Left ventricle myocardium superior (tissue), 1 donor: ENCODE measurements around the gene MXRA5. TPM values are rescaled to one million over a fixed set of nuclear protein-coding genes. Genes with fewer than 3 reads are reported as not detected.
"Not testable (repeated sequence)": the region's sequence is repeated elsewhere in the genome, so short reads cannot be mapped to it uniquely, and the experiment has no call there.

ENCODE experiments used
- ATAC-seq: fragments of 200-7000 bp; cut with Tn5 transposase; one replicate; pipeline ENCODE4 v1.9.1; 2020; ENCODE audit warnings: mild to moderate bottlenecking, moderate library complexity
- DNase-seq: peaks from one replicate; pipeline ENCODE4 v3.0.0-alpha.2; 2020
- intact Hi-C: fragments of 100-400 bp; cut with micrococcal nuclease; formaldehyde crosslinking; loops from one replicate; pipeline ENCODE4 v1.11.0; 2022
- long read RNA-seq: library from polyadenylated mRNA; unstranded; transcript quantifications from one replicate; pipeline ENCODE4 v2.0.0, GENCODE V29; 2021
- total RNA-seq: library from RNA; stranded (reverse); fragmentation: NEBNext Ultra II Directional; extraction: Animal tissue kit (Norgen Biotek cat#: 25700); gene quantifications from one replicate; pipeline ENCODE4 v1.2.1, GENCODE V29; 2021
- donor health status: DM: no; HTN: yes; CAD: no; lungs with severe emphysema.

The MXRA5 gene, protein sequence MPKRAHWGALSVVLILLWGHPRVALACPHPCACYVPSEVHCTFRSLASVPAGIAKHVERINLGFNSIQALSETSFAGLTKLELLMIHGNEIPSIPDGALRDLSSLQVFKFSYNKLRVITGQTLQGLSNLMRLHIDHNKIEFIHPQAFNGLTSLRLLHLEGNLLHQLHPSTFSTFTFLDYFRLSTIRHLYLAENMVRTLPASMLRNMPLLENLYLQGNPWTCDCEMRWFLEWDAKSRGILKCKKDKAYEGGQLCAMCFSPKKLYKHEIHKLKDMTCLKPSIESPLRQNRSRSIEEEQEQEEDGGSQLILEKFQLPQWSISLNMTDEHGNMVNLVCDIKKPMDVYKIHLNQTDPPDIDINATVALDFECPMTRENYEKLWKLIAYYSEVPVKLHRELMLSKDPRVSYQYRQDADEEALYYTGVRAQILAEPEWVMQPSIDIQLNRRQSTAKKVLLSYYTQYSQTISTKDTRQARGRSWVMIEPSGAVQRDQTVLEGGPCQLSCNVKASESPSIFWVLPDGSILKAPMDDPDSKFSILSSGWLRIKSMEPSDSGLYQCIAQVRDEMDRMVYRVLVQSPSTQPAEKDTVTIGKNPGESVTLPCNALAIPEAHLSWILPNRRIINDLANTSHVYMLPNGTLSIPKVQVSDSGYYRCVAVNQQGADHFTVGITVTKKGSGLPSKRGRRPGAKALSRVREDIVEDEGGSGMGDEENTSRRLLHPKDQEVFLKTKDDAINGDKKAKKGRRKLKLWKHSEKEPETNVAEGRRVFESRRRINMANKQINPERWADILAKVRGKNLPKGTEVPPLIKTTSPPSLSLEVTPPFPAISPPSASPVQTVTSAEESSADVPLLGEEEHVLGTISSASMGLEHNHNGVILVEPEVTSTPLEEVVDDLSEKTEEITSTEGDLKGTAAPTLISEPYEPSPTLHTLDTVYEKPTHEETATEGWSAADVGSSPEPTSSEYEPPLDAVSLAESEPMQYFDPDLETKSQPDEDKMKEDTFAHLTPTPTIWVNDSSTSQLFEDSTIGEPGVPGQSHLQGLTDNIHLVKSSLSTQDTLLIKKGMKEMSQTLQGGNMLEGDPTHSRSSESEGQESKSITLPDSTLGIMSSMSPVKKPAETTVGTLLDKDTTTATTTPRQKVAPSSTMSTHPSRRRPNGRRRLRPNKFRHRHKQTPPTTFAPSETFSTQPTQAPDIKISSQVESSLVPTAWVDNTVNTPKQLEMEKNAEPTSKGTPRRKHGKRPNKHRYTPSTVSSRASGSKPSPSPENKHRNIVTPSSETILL (N-terminal part only)
- 1.7 TPM for total RNA-seq
- long read RNA-seq, partial matches to known transcripts: 1 of 2 reads
- long read RNA-seq, other reads (novel, unspliced or antisense): 1 of 2 reads

DNA sequence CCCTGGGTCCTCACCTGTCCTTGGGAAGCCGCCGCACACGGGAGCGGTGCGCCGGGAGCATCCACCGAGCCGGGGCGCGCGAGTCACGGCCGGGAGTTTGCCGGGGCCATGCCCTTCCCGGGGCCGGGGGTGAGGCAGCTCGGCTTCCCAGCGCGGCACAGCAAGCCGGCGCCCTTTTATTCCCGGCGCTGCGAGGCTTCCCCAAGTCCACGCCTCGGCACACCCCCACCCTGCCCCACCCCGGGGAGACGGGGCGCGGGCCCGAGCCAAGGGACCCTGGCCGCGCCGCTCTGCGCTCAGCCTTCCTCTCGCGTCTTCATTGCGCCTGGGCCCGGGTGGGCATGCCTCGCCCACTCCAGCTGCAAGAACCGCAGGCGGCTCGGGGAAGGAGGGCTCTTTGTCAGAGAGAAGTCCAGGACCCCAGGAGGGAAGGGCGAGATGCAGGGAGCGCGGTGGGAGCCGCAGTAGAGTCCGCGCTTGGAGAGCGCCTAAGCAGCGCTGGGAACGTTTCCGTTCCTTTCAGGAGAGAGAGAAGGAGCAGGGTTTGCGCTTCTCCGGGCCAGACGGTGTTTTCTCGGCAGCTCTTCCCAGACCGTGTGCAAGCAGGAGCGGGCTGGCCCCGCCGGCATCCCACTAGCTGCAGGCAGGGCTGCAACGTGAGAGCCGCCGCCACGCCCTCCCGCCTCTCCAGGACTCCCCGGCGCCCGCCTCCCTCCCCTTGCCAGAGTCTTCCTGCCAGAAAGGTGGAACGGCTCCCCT, at the start of gene MXRA5:
Gene MXRA5, minus strand, starts transcription at position 152 of the 759 bp plus-strand sequence. CDS start 2,819 bp downstream, outside the sequence.
- intact Hi-C loops: no loop called here
- peak; percentile 39 for ATAC-seq
- peak; percentile 33 for DNase-seq

DNA sequence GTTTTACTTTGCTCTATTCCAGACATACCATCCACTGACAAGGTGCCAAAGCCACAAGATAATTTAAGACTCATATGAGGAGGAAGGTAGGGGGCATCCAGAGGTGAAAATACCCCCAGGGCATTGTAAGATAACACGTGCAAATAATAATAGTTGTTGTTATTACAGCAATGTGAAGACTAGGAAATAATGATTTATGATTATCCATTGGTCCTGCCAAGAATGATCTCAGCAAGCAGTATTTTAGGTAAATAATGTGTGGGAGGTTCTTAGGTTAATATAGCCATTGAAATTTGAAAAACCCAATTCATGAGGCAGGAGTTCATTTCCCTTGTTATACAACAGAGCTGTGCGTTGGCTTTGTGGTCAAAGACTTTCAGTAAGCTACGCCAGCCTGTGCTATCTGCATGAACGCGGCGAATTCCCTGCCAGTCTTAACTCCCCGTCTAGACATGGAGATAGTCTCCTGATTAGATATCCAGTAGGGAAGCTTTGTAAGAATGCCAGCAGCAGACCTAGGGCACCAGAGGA, 47.2 kb upstream of the MXRA5 start:
- DNase-seq (no peak), ATAC-seq (no peak)
- intact Hi-C loops: no loop called here

DNA sequence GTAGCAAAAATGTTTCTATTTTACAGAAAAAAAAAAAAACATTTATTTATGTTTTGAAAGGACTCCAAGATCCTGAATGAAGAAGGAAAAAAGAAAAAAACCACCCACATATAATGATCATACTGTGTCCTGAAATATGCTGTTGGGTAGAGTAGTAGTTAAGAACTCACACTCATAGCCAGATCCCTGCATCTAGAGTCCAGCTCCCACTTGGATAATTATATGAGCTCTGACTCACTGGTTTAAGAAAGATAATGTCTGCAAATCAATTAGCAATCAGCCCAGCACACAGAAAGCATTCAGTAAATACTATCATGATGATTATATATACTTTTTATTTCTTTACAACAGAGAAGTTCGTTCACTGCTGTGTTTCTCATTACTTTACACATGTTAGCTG, 46.7 kb upstream of the MXRA5 start:
- ATAC-seq (no peak), DNase-seq (no peak)
- intact Hi-C loops: no loop called here

DNA sequence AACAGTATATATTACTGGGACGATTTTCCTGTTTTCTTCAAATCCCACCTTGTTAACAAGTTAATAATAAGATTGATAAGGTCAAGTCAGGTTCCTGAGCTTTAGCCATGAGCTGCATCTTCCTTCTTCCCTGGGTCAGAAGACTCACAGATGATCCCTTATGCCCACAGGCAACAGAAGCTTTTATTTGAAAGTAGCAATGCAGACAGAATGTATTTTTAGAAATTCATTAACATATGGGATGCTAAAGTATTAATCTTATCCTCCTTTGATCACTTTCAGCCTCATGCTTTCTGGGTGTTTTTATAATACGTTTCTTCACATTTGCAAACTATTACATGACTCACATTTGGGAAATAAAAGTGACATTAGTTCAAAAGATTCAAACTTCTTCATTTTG, 42.0 kb upstream of the MXRA5 start:
- intact Hi-C loops: no loop called here
- ATAC-seq: no peak
- no peak for DNase-seq

DNA sequence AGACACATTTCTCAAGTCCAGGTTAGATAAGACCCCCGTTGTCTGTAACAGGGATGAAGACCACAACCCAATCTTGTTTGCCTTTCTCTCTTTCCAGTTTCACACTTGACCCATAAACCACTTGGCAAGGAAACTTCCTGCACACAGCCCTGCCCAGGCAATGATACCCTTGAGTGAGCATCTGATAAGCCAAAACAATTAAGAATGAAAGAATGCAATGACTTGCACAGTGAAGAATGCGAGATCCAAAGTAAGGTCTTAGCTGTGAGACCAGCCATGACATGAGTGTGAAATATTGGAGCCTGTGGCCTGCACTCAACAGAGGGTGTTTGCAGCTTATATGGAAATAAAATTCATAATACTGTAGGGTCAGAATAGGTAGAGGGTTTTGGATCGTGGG, 37.9 kb upstream of the MXRA5 start:
- DNase-seq (no peak), ATAC-seq (no peak)
- intact Hi-C loops: no loop called here

DNA sequence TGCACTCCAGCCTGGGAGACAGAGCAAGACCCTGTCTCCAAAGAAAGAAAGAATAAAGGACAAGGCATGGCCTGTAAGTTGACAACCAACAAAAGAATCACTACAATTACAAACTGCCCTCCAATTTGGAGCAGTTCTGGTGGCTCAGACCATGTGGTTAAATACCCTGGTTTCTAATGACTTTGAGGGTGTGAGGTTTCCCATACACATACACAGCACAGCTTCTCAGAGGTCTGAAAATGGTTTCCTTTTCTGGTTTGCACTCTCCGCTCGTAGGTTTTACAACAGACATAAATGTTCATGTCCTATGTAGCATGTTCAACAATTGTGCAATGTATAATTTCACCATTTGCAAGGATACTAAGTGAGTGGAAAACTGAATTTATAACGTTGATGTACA, 34.2 kb upstream of the MXRA5 start:
- DNase-seq (no peak), ATAC-seq (no peak)
- intact Hi-C loops: no loop called here

DNA sequence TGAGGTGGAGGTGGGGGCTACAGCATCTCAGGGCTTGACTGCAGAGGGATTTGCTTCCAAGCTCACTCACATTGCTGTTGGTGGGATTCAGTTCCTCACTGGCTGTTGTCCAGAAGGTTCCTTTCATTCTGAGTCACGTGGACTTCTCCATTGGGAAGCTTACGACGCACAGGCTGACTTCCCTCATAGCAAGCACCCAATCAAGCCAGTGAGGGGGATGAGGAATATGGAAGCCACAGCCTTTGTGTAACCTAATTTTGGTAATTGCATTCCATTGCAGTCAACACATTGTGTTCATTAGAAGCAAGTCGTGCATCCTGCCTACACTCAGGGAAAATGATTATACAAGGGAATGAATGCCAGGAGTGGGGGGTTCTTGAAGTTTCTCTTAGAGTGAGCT, 32.7 kb upstream of the MXRA5 start:
- ATAC-seq: no peak
- DNase-seq: no peak
- intact Hi-C loops: no loop called here

DNA sequence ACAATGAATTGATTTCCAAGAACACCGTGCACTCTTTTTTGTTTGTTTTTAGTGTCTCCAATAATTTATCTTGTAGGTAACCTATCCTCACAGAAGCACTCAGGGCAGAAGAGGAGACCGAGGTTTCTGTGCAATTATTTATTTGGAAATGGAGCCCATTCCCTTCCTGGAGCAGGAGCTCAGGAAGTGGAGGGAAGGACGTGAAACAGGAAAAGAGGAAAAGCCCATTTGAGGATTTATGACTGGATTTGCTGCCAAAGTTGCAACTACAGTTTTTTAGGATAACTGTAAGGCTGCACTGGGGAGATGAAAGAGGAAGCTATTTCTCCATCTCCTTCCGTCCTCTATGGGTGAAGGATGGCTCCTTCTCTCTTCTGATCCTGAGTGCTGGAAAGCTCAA, 31.7 kb upstream of the MXRA5 start:
- DNase-seq (no peak), ATAC-seq (no peak)

DNA sequence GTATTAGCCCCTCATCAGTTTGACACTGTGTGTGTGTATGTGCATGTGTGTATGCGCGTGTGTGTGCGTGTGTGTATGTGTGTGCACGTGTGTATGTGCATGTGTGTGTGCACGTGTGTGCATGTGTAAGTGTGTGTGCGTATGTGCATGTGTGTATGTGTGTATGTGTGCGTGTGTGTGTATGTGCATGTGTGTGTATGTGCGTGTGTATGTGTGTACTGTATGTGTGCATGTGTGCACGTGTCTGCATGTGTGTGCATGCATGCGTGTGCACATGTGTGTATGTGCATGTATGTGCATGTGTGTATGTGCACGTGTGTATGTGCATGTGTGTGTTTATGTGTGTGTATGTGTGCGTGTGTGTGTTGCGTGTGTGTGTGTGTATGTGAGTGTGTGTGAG, 31.1 kb upstream of the MXRA5 start:
- no peak for ATAC-seq
- DNase-seq: no peak
- intact Hi-C loops: no loop called here

More for the DNA sequence above, 31.7 kb upstream of the MXRA5 start:
- intact Hi-C loops: no loop called here

DNA sequence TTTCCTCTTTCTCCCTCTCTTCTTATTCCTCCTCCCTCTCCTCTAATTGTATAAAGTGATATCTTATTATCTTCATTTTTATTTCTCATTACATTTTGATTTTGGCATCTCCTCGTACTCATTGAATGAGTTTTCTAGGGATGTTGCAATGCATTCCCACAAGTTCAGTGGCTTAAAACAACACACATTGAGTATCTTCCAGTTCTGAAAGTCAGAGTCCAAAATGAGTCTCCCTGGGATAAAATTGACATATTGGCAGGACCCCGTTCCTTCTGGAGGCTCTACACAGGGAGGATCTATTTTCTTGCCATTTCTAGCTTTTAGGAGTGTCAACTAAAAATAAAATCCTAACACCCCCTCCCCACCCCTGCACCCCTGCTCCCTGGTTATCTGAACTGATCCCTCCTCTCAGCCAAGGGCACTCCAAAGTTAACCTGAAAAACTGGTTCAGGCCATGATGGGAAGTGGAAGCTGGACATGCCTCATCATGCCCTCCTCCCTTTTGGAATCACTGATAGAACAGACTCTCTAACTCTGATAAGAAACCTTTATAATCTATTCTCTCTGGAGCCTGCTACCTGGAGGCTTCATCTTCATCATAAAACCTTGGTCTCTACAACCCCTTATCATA, 29.5 kb upstream of the MXRA5 start:
- ATAC-seq: peak; percentile 19
- DNase-seq, intact Hi-C loops: not testable (repeated sequence)

DNA sequence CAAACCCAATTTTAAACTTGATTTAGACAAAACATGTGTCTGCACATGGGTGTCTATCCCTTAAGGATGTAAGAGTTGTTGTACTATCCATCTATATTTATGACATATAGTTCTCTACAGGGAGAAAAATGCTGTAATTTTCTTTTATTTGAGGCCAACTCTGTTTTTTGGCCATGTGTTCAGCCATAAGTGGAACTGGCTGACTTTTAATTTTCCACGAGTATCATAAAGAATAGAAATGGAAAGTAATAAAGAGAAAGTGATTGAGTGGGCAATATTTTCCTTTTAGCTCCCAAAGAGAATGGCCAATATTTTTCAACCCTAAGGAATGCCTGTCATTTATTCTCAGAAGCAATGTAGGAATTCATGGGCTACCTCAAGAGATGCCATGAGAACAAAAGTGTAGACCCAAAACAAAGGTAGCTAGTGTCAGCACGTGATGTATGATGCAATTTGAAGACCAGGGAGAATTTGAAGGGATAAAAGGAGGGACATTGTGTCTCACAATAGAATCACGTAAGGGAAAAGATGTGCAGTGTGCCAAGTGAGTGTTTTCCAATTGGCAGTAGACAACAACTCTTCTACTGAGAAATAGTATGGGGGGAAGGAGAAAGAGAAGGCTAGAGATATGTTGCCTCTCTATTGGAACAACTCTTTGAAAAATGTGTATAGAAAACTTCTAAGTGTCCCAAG, 27.8 kb upstream of the MXRA5 start:
- ATAC-seq: no peak
- intact Hi-C loops: no loop called here

DNA sequence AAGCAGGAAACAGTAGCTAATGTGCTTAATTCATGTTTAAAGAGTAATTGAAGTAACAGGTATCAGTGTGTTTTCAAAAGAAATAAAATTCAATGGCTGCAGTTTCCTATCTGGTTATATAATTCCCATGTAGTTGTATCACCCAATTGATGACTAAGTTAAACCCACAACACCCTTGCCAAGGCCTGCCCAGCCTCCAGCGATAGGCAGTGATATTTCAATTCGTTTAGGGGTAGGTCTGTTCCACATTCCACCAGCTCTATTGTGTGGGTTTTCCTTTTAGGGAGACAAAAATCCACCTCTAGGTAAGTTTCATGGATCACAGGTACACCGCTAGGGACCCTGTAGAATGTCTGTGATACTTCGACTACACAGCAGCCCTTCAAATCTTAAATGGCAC, 24.7 kb upstream of the MXRA5 start:
- intact Hi-C loops: no loop called here
- DNase-seq: no peak
- no peak for ATAC-seq

More for the DNA sequence above, 27.8 kb upstream of the MXRA5 start:
- no peak for DNase-seq

DNA sequence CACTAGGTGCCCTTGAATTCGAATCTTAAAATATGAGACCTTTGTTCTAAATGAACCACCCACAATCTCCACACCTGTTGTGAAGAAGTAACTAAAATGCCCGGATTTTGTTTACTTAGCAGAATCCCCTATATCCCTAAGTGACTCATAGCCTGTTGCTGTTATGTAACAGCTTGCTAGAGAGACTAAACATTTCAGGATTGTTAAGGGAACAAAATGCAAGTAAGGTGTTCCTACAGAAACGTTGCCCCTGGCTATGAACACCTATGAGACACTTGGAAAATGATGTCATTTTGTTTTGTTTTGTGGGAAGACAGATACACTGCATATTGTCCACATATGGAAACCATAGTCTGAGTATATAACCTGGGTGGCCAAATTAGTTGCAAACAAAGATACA, 24.2 kb upstream of the MXRA5 start:
- ATAC-seq: no peak
- intact Hi-C loops: no loop called here

DNA sequence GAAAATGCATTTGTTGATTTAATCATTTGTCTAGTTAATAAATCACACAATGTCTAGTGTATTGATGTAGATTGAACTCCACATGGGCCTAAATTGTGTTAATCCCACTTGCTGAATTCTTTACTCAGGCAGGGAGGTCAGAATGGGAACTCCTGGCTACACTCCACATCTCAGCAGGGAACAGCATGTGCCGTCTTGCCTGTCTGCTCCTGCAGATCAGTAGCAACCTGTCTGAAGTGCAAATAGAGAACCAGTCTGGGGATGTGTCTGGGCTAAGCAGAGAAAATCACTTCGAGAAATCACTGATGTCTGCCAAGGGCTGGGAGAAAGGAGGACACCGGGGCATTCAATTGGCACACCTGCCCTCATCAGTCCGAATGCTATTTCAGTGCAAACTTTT, 16.5 kb upstream of the MXRA5 start:
- intact Hi-C loops: no loop called here
- no peak for DNase-seq
- ATAC-seq: no peak

More for the DNA sequence above, 24.2 kb upstream of the MXRA5 start:
- no peak for DNase-seq

DNA sequence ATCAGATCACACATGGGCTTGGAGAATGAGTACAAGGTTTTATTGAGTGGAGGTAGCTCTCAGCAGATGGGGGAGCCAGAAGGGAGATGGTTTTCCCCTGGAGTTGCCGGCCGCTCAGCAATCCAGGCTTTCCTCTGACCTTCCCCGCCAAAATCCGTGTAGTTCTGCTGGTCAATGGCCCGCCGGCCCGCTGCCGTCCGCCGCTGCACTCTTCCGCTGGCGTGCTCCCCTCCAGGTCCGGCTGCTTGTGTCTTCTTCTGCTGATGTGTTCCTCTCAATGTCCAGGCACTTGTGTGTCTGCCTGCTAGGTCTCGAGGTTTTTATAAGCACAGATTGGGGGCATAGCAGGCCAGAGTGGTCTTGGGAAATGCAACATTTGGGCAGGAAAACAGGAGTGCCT, 14.4 kb upstream of the MXRA5 start:
- intact Hi-C loops: no loop called here
- no peak for DNase-seq
- no peak for ATAC-seq

DNA sequence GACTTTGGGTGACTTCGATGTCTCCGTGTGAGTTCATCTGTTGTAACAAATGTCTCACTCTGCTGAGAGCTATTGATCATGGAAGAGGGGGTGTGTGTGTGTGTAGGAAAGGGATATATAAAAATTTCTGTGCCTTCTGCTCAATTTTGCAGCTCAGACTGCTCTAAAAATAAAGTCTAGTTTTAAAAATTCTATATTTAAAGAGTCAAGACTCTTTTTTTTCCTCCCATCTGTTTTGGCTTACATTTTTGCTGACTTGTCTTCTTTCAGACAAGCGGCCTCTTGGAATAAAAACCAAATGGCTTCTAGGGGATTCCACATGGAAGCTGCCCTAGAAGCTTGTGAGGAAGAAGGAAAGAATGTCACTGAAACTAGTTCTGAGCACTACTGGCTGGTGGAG, 6.3 kb upstream of the MXRA5 start:
- DNase-seq, ATAC-seq, intact Hi-C loops: not testable (repeated sequence)

DNA sequence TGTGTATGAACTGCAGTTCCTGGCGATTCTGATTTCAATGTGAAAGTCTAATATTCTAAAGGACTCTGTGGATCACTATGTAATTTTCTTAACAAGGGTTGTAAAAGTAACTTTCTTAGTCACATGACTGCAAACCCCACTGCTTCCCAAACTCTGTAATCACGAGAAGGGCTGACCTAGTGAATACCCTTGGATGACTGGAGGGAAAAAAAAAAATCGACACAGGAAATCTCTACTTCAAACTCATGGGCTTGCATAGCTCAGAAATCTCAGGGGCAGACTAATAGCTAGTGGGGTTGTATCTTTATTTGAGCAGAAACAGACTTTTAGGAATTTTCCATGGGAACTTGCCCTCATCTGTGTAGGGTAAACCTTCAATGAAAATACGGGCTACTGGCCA, 4.8 kb upstream of the MXRA5 start:
- DNase-seq (no peak), ATAC-seq (no peak)
- intact Hi-C loops: no loop called here
